H1 (cell line): Measurements from ENCODE around the gene ZNF177. TPM values are rescaled to one million over a fixed set of nuclear protein-coding genes. Genes with fewer than 3 reads are reported as not detected.

Experiments used
- CTCF ChIA-PET: fragments of 300-600 bp; sonication (Branson Sonifier 250); formaldehyde crosslinking; loops from one replicate; lab custom pipeline; 2021; ENCODE audit not compliant: partially characterized antibody; lab: Charles Lee
- POLR2A ChIA-PET: fragments of 300-600 bp; sonication (Branson Sonifier 250); formaldehyde crosslinking; loops from one replicate; lab custom pipeline; 2021; ENCODE audit warnings: inconsistent platforms; ENCODE audit not compliant: partially characterized antibody; lab: Charles Lee
- DNase-seq, 2 experiments: peaks; one replicate each; pipeline versions ENCODE4 v3.0.0 to v3.0.0-alpha.2; 2010 to 2022; ENCODE audit warnings: low spot score in 2 of 2, low read depth in 1 of 2, mixed read lengths in 1 of 2
- FAIRE-seq: peaks from 2 replicates; lab custom pipeline; 2011; peaks lifted over from hg19 to GRCh38; lab: Jason Lieb, UNC
- H2AFZ ChIP-seq: 2 replicates; pipeline ENCODE4 v1.8.1; 2012; ENCODE audit warnings: low read length, inconsistent platforms
- H2AK5ac ChIP-seq: 2 replicates; pipeline ENCODE4 v1.6.1; 2013; ENCODE audit warnings: low read depth, low read length
- H2BK120ac ChIP-seq: replicated peaks from 2 replicates; pipeline ENCODE3; 2013; ENCODE audit warnings: low read depth, low read length, inconsistent platforms
- H2BK12ac ChIP-seq: 2 replicates; pipeline ENCODE4 v1.6.1; 2013; ENCODE audit warnings: low read depth, low read length
- H2BK15ac ChIP-seq: 2 replicates; pipeline ENCODE4 v1.6.1; 2013; ENCODE audit warnings: low read length
- H2BK20ac ChIP-seq: 2 replicates; pipeline ENCODE4 v1.6.1; 2013; ENCODE audit warnings: low read length
- H2BK5ac ChIP-seq: 2 replicates; pipeline ENCODE4 v1.6.1; 2013; ENCODE audit warnings: low read depth, low read length
- H3K14ac ChIP-seq: 2 replicates; pipeline ENCODE4 v1.6.1; 2013; ENCODE audit warnings: inconsistent platforms; ENCODE audit not compliant: insufficient read length
- H3K18ac ChIP-seq: 2 replicates; pipeline ENCODE4 v1.6.1; 2013; ENCODE audit warnings: low read length; ENCODE audit errors: extremely low read depth
- H3K23ac ChIP-seq: 2 replicates; pipeline ENCODE4 v1.6.1; 2013; ENCODE audit warnings: inconsistent platforms; ENCODE audit not compliant: insufficient read length
- H3K23me2 ChIP-seq: 2 replicates; pipeline ENCODE4 v1.6.1; 2013; ENCODE audit warnings: low read depth, low read length
- H3K27ac ChIP-seq: 2 replicates; pipeline ENCODE4 v1.6.1; 2011; ENCODE audit warnings: low read depth, low read length, inconsistent platforms
- H3K27me3 ChIP-seq, 4 experiments: replicated peaks in 1 of 4; 1 replicate in 1 of 4; 2 replicates in 3 of 4; pipeline versions ENCODE4 v1.6.1 to v1.8.1; 2011 to 2013; ENCODE audit warnings: low read length in 3 of 4, mild to moderate bottlenecking in 3 of 4, inconsistent platforms in 2 of 4, mixed read lengths in 2 of 4, moderate library complexity in 1 of 4; ENCODE audit not compliant: control insufficient read depth in 3 of 4, insufficient read depth in 3 of 4; ENCODE audit errors: extremely low read depth in 1 of 4
- H3K36me3 ChIP-seq, 4 experiments: 2 replicates each; pipeline versions ENCODE4 v1.6.1 to v1.8.1; 2011 to 2013; ENCODE audit warnings: mild to moderate bottlenecking in 4 of 4, low read length in 3 of 4, moderate library complexity in 2 of 4, control low read depth in 1 of 4, inconsistent platforms in 1 of 4; ENCODE audit not compliant: insufficient read depth in 4 of 4, control insufficient read depth in 2 of 4
- H3K4ac ChIP-seq: replicated peaks from 2 replicates; pipeline ENCODE3; 2013; ENCODE audit warnings: low read length, low read depth, mixed read lengths, inconsistent platforms; ENCODE audit not compliant: insufficient read length
- H3K4me1 ChIP-seq, 4 experiments: replicated peaks in 1 of 4; 1 replicate in 1 of 4; 2 replicates in 3 of 4; pipeline versions ENCODE4 v1.6.1 to v1.8.1; 2011 to 2013; ENCODE audit warnings: low read length in 3 of 4, inconsistent platforms in 2 of 4, mixed read lengths in 1 of 4; ENCODE audit not compliant: insufficient read depth in 4 of 4, control insufficient read depth in 3 of 4
- H3K4me2 ChIP-seq, 2 experiments: 2 replicates each; pipeline versions ENCODE4 v1.6.1 to v1.8.1; 2011 to 2013; ENCODE audit warnings: low read depth in 2 of 2, low read length in 2 of 2, control low read depth in 1 of 2, inconsistent platforms in 1 of 2, mild to moderate bottlenecking in 1 of 2; ENCODE audit not compliant: insufficient read depth in 1 of 2
- H3K4me3 ChIP-seq, 4 experiments: fragments of 200-600, 300-600 bp in 1 of 4; sonication (generic), shearing (Covaris generic), sonication (Bioruptor Twin) in 1 of 4; 2 replicates each; pipeline versions ENCODE4 v1.5.1 to v1.8.1; 2011 to 2016; ENCODE audit warnings: low read length in 4 of 4, low read depth in 3 of 4, control low read depth in 2 of 4, inconsistent platforms in 2 of 4, mild to moderate bottlenecking in 2 of 4, mixed read lengths in 1 of 4, moderate library complexity in 1 of 4; ENCODE audit not compliant: insufficient read depth in 2 of 4; ENCODE audit errors: extremely low read depth in 1 of 4
- H3K56ac ChIP-seq: replicated peaks from 2 replicates; pipeline ENCODE3; 2013; ENCODE audit warnings: low read depth, mild to moderate bottlenecking, mixed read lengths, low read length, inconsistent platforms; ENCODE audit not compliant: insufficient read length
- H3K79me1 ChIP-seq: 2 replicates; pipeline ENCODE4 v1.6.1; 2013; ENCODE audit warnings: low read depth, low read length, control low read depth
- H3K79me2 ChIP-seq, 2 experiments: 2 replicates each; pipeline versions ENCODE4 v1.6.1 to v1.8.1; 2012 to 2013; ENCODE audit warnings: low read length in 2 of 2, mild to moderate bottlenecking in 2 of 2, inconsistent platforms in 1 of 2; ENCODE audit not compliant: insufficient read depth in 2 of 2, control insufficient read depth in 1 of 2
- H3K9ac ChIP-seq, 4 experiments: replicated peaks in 1 of 4; 1 replicate in 1 of 4; 2 replicates in 3 of 4; pipeline versions ENCODE4 v1.6.1 to v1.8.1; 2011 to 2013; ENCODE audit warnings: low read depth in 3 of 4, low read length in 3 of 4, control low read depth in 2 of 4, mild to moderate bottlenecking in 2 of 4, moderate library complexity in 2 of 4, inconsistent platforms in 1 of 4; ENCODE audit errors: extremely low read depth in 1 of 4
- H3K9me3 ChIP-seq, 2 experiments: 2 replicates each; pipeline versions ENCODE4 v1.6.1 to v1.8.1; 2012 to 2013; ENCODE audit warnings: mild to moderate bottlenecking in 2 of 2, moderate library complexity in 2 of 2, control low read depth in 1 of 2, inconsistent platforms in 1 of 2, low read depth in 1 of 2, low read length in 1 of 2, mixed read lengths in 1 of 2; ENCODE audit not compliant: insufficient read depth in 2 of 2
- H4K20me1 ChIP-seq, 2 experiments: replicated peaks in 1 of 2; 2 replicates each; pipeline versions ENCODE3 to v1.8.1; 2011 to 2013; ENCODE audit warnings: inconsistent platforms in 2 of 2, low read length in 2 of 2, mild to moderate bottlenecking in 1 of 2; ENCODE audit not compliant: insufficient read depth in 2 of 2, control insufficient read depth in 1 of 2
- H4K5ac ChIP-seq: 2 replicates; pipeline ENCODE4 v1.6.1; 2013; ENCODE audit warnings: low read length, low read depth, mixed read lengths, inconsistent platforms; ENCODE audit not compliant: insufficient read length
- H4K8ac ChIP-seq: 2 replicates; pipeline ENCODE4 v1.8.0; 2013; ENCODE audit warnings: mild to moderate bottlenecking, moderate library complexity, low read length, inconsistent platforms; ENCODE audit not compliant: insufficient read depth; ENCODE audit errors: extremely low read depth
- H4K91ac ChIP-seq: replicated peaks from 2 replicates; pipeline ENCODE3; 2013; ENCODE audit warnings: low read length, mixed read lengths, inconsistent platforms; ENCODE audit not compliant: insufficient read length
- CTBP2 ChIP-seq: IDR thresholded peaks from 2 replicates; pipeline ENCODE4 v1.7.0; 2011; ENCODE audit warnings: borderline replicate concordance, mild to moderate bottlenecking, moderate library complexity, mixed read lengths, low read length; ENCODE audit not compliant: insufficient read depth, insufficient read length
- HDAC6 ChIP-seq: IDR thresholded peaks from one replicate; pipeline ENCODE4 v1.7.1; 2012; ENCODE audit warnings: low read depth, mild to moderate bottlenecking, inconsistent platforms, low read length, moderate library complexity
- KDM1A ChIP-seq: fragments of 200-600, 300-600 bp; sonication (generic); IDR thresholded peaks from 2 replicates; pipeline ENCODE4 v1.7.1; 2016; ENCODE audit warnings: mild to moderate bottlenecking, low read length, borderline replicate concordance
- PHF8 ChIP-seq: fragments of 200-600 bp; sonication (generic); conservative IDR thresholded peaks from 2 replicates; pipeline ENCODE4 v1.7.1; 2012; ENCODE audit warnings: low read depth, mild to moderate bottlenecking, inconsistent platforms, low read length, moderate library complexity
- SP2 ChIP-seq: IDR thresholded peaks from 2 replicates; pipeline ENCODE4 v1.6.1; 2012; ENCODE audit warnings: mild to moderate bottlenecking, low read length, inconsistent platforms
- TCF12 ChIP-seq: IDR thresholded peaks from 2 replicates; pipeline ENCODE4 v1.6.1; 2011; ENCODE audit warnings: low read depth, mild to moderate bottlenecking, low read length
- WGBS, 2 experiments: shearing (Covaris generic) in 1 of 2; methylation state at CpG; one replicate each; pipeline versions ENCODE4 v1.1.6 to v1.1.7; 2013 to 2015; ENCODE audit warnings: low lambda C conversion rate in 2 of 2, mixed read lengths in 2 of 2, inconsistent platforms in 1 of 2, low coverage in 1 of 2, missing lambda C conversion rate in 1 of 2; ENCODE audit not compliant: insufficient replicate concordance in 2 of 2, insufficient coverage in 1 of 2, insufficient read length in 1 of 2; ENCODE audit errors: extremely low coverage in 1 of 2, missing lambda C conversion rate in 1 of 2; 5-methylcytosine and 5-hydroxymethylcytosine counted together
- polyA plus RNA-seq, 7 experiments: library from polyadenylated mRNA; depleted of rRNA in 3 of 7; stranded (reverse) in 5 of 7; unstranded in 2 of 7; fragments of >200 nt in 5 of 7; fragments of 200-250 nt in 2 of 7; gene quantifications; 1 replicate in 5 of 7; 2 replicates in 1 of 7; 4 replicates in 1 of 7; pipeline versions ENCODE4 v1.2.1 to v1.2.3, GENCODE V29; 2011 to 2013; ENCODE audit warnings: missing spikeins in 2 of 7, mixed read lengths in 2 of 7
- total RNA-seq: library from RNA; stranded (reverse); fragmentation: NEBNext Ultra II Directional; extraction: Animal tissue kit (Norgen Biotek cat#: 25700); gene quantifications from 2 replicates; pipeline ENCODE4 v1.2.1, GENCODE V29; 2021

The ZNF177 gene
- total and polyA plus RNA-seq, 2 of the 8 experiments (the other 6 are each of a cell fraction or from before 2014, with no cell fraction given), result 3.1 to 5.9 TPM

DNA sequence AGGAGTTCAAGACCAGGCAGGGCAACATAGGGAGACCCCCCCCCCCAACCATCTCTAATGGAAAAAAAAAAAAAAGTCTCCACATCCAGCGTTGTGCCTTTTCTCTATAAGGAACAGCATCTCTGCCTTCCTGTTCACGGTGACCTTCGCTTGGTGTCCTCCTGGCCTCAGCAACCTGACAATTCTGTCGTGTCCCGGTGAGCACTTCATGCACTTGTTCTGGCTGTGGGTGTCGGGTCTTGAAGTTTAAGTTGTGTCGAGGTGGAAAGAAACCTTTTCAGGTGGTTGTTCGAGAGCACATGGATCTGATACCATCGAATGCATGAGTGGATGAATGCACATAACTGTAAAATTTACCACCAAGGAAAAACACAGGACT, 38.2 kb upstream of the ZNF177 start:
- H3K4ac ChIP-seq, result no peak overlapping the region
- no peak overlapping the region for H2BK5ac ChIP-seq
- no peaks in the 10 kb centered on the region for H4K20me1 ChIP-seq
- TF ChIP-seq KDM1A, result 0 out of 2 replicates have a peak, but pooled peaks have one; percentile 29
- TF ChIP-seq PHF8, result no peak
- TF ChIP-seq HDAC6, result no peak
- no peak for TF ChIP-seq SP2
- TF ChIP-seq CTBP2, result no peak
- TF ChIP-seq TCF12, result no peak
- no peak overlapping the region for H2AFZ ChIP-seq
- H4K5ac ChIP-seq, result peak overlapping the region; percentile 91
- H2BK15ac ChIP-seq, result no peak overlapping the region
- no peak overlapping the region for H3K18ac ChIP-seq
- DNase-seq (no peak), FAIRE-seq (no peak)
- ChIA-PET CTCF (no interaction called here), POLR2A (interaction anchor here (0.6 kb wide), 1 partner anchor 152 kb away, joined by 3 read pairs; no protein-coding TSS in a partner anchor)
- H2BK20ac ChIP-seq, result no peak overlapping the region
- H3K79me1 ChIP-seq, result peaks cover 3% of the 10 kb centered on the region; the same call in 1 of the 2 replicates
- peak overlapping the region; percentile 67 to 74 for H3K4me2 ChIP-seq
- no peak overlapping the region for H3K23ac ChIP-seq
- H2BK12ac ChIP-seq, result no peak overlapping the region
- H3K4me1 ChIP-seq, result no peaks in the 10 kb centered on the region; a peak in 2 of 7 replicates
- H3K4me3 ChIP-seq, result peak overlapping the region; percentile 71 to 88 (median 75)
- peaks cover 20 to 30% of the 10 kb centered on the region in 2 experiments; a peak in 3 of 4 replicates for H3K9me3 ChIP-seq
- 60% methylated on average over 9 of the region's 9 CpGs; no CpG with 5 or more reads in 1 of the 2 experiments for WGBS, 2 experiments
- H2BK120ac ChIP-seq, result no peak overlapping the region
- H3K27me3 ChIP-seq, result no peaks in the 10 kb centered on the region
- peak overlapping the region; percentile 42 to 85 (median 70); a peak in 6 of 7 replicates for H3K9ac ChIP-seq
- no peak overlapping the region for H2AK5ac ChIP-seq
- peaks cover 6 to 36% of the 10 kb centered on the region in 2 experiments for H3K79me2 ChIP-seq
- H3K14ac ChIP-seq, result no peak overlapping the region
- H4K91ac ChIP-seq, result peak overlapping the region; percentile 56
- no peaks in the 10 kb centered on the region for H3K23me2 ChIP-seq
- no peak overlapping the region; the same call in 1 of the 2 replicates for H3K27ac ChIP-seq
- peak overlapping the region; percentile 90 for H4K8ac ChIP-seq
- peaks cover 0 to 15% (median 7%) of the 10 kb centered on the region in 4 experiments; a peak in 4 of 8 replicates for H3K36me3 ChIP-seq
- peak overlapping the region; percentile 82 for H3K56ac ChIP-seq
